ENCODE results near the gene COMMD1. TPM values are rescaled to one million over a fixed set of nuclear protein-coding genes. Genes with fewer than 3 reads are reported as not detected.

The COMMD1 gene
- total RNA-seq, 1 experiment from 2014 or later = 24.7 TPM

- TF ChIP-seq IRF1 (CRISPR knock-in tag; IDR thresholded peaks at IDR 0.05) = no peak
- no peak for TF ChIP-seq ZNF263 (CRISPR knock-in tag; IDR thresholded peaks at IDR 0.05; ENCODE audit: low read depth)
- TF ChIP-seq, protein P1, sequence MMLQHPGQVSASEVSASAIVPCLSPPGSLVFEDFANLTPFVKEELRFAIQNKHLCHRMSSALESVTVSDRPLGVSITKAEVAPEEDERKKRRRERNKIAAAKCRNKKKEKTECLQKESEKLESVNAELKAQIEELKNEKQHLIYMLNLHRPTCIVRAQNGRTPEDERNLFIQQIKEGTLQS (CRISPR knock-in tag; conservative IDR thresholded peaks at IDR 0.05) = no peak
- TF ChIP-seq OVOL2 (CRISPR knock-in tag; IDR thresholded peaks at IDR 0.05; ENCODE audit: borderline replicate concordance) = no peak
- no peak for TF ChIP-seq ZNF396 (CRISPR knock-in tag; IDR thresholded peaks at IDR 0.05; ENCODE audit: borderline replicate concordance)
- no peak for TF ChIP-seq HMGA2 (CRISPR knock-in tag; IDR thresholded peaks at IDR 0.05)
These were observed 19.4 kb upstream of the COMMD1 start (continued) for GRCh38 chr2:61885896-61886603.

- ATAC-seq (0 out of 2 replicates have a peak, but pooled peaks have one; percentile 5), DNase-seq (ENCODE audit: low spot score) (no peak)
- TF ChIP-seq ZNF281 (CRISPR knock-in tag; IDR thresholded peaks at IDR 0.05) = 0 out of 2 replicates have a peak, but pooled peaks have one; percentile 8
- TF ChIP-seq SOX15 (CRISPR knock-in tag; IDR thresholded peaks at IDR 0.05) = no peak
- CTCF ChIA-PET = no interaction called here
- peak overlapping the region; percentile 99 for H3K4me3 Mint-ChIP-seq
- H3K27me3 Mint-ChIP-seq (ENCODE audit: low read depth) = no peaks in the 10 kb centered on the region
- peaks cover 47% of the 10 kb centered on the region for H3K36me3 Mint-ChIP-seq
- no peaks in the 10 kb centered on the region for H3K9me3 Mint-ChIP-seq
- peak overlapping the region; percentile 98 for H3K27ac Mint-ChIP-seq
- peaks cover 19% of the 10 kb centered on the region for H3K4me1 Mint-ChIP-seq
- POLR2A ChIA-PET = no interaction called here
These were observed 17.7 kb upstream of the COMMD1 start for GRCh38 chr2:61887717-61888266.

DNA sequence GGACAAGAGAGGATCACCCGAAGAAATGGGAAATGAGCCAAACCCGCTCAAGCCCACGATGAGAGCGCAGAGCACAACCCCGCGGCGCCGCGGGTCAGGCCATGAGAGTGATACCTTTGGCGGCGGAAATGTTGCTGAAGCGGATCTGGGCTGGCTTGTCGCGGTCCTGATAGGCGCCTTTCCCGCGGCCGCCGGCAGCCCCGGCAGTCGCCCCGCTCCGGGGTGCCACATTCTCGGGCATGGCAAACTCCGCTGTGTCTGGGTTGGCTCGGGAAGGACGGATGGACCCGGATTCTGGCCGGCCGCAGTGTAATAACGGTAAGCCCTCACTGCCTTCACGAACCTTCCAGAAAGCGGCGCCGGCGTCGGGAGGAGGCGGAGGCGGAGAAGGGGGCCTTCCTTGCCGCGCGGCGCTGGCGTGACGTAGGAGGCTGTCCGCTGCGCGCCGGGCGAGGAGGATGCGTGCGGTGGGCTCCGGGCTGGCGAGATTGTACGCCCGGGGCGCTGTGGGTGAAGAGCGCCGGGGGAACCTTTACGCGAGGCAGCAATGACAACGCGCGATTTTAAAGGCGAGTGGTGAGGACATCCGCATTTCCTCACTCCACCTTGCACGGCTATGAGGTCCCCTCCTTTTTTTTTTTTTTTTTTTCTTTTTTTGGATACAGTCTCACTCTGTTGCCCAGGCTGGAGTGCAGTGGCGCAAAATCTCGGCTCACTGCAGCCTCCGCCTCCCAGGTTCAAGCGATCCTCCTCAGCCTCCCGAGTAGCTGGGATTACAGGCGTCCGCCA lies 17.0 kb upstream of the COMMD1 start, which contains the start of gene CCT4:
CCT4 (minus strand) TSS at position 390 of the 789 bp plus-strand sequence; CDS start at position 241, 149 bp downstream.
- peak within 1 kb of the TSS; percentile 99 for H3K4me3 Mint-ChIP-seq
- TF ChIP-seq, protein P2, sequence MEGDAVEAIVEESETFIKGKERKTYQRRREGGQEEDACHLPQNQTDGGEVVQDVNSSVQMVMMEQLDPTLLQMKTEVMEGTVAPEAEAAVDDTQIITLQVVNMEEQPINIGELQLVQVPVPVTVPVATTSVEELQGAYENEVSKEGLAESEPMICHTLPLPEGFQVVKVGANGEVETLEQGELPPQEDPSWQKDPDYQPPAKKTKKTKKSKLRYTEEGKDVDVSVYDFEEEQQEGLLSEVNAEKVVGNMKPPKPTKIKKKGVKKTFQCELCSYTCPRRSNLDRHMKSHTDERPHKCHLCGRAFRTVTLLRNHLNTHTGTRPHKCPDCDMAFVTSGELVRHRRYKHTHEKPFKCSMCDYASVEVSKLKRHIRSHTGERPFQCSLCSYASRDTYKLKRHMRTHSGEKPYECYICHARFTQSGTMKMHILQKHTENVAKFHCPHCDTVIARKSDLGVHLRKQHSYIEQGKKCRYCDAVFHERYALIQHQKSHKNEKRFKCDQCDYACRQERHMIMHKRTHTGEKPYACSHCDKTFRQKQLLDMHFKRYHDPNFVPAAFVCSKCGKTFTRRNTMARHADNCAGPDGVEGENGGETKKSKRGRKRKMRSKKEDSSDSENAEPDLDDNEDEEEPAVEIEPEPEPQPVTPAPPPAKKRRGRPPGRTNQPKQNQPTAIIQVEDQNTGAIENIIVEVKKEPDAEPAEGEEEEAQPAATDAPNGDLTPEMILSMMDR (IDR thresholded peaks at IDR 0.05) = no peak
- TF ChIP-seq GRHL2 (CRISPR knock-in tag; IDR thresholded peaks at IDR 0.05; ENCODE audit: insufficient replicate concordance, severe bottlenecking) (no peak), CBFB (CRISPR knock-in tag; IDR thresholded peaks at IDR 0.05; ENCODE audit: low read depth) (peak; percentile 89; the same call in 1 of the 2 replicates), SMAD3 (CRISPR knock-in tag; IDR thresholded peaks at IDR 0.05; ENCODE audit: borderline replicate concordance) (peak; percentile 91), SP1 (CRISPR knock-in tag; conservative IDR thresholded peaks at IDR 0.05) (peak; percentile 92), NR3C1 (CRISPR knock-in tag; conservative IDR thresholded peaks at IDR 0.05; ENCODE audit: low read depth) (no peak), EMX1 (CRISPR knock-in tag; IDR thresholded peaks at IDR 0.05) (no peak), ZNF423 (CRISPR knock-in tag; IDR thresholded peaks at IDR 0.05) (no peak), GABPB1 (CRISPR knock-in tag; IDR thresholded peaks at IDR 0.05) (peak; percentile 89), TEAD1 (CRISPR knock-in tag; IDR thresholded peaks at IDR 0.05) (peak; percentile 72), NFE2L1 (CRISPR knock-in tag; IDR thresholded peaks at IDR 0.05) (no peak; the same call in 1 of the 2 replicates)
- TF ChIP-seq, protein P3, sequence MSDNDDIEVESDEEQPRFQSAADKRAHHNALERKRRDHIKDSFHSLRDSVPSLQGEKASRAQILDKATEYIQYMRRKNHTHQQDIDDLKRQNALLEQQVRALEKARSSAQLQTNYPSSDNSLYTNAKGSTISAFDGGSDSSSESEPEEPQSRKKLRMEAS (CRISPR knock-in tag; IDR thresholded peaks at IDR 0.05) = peak; percentile 87
- TF ChIP-seq, protein P4, sequence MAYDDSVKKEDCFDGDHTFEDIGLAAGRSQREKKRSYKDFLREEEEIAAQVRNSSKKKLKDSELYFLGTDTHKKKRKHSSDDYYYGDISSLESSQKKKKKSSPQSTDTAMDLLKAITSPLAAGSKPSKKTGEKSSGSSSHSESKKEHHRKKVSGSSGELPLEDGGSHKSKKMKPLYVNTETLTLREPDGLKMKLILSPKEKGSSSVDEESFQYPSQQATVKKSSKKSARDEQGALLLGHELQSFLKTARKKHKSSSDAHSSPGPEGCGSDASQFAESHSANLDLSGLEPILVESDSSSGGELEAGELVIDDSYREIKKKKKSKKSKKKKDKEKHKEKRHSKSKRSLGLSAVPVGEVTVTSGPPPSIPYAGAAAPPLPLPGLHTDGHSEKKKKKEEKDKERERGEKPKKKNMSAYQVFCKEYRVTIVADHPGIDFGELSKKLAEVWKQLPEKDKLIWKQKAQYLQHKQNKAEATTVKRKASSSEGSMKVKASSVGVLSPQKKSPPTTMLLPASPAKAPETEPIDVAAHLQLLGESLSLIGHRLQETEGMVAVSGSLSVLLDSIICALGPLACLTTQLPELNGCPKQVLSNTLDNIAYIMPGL (CRISPR knock-in tag; IDR thresholded peaks at IDR 0.05) = peak; percentile 90
- TF ChIP-seq, protein P5, sequence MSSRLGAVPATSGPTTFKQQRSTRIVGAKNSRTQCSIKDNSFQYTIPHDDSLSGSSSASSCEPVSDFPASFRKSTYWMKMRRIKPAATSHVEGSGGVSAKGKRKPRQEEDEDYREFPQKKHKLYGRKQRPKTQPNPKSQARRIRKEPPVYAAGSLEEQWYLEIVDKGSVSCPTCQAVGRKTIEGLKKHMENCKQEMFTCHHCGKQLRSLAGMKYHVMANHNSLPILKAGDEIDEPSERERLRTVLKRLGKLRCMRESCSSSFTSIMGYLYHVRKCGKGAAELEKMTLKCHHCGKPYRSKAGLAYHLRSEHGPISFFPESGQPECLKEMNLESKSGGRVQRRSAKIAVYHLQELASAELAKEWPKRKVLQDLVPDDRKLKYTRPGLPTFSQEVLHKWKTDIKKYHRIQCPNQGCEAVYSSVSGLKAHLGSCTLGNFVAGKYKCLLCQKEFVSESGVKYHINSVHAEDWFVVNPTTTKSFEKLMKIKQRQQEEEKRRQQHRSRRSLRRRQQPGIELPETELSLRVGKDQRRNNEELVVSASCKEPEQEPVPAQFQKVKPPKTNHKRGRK (CRISPR knock-in tag; IDR thresholded peaks at IDR 0.05; ENCODE audit: borderline replicate concordance) = no peak

More for the DNA sequence above, 17.0 kb upstream of the COMMD1 start, which contains the start of gene CCT4:
- Mint-ChIP-seq H3K36me3 (peaks cover 40% of the 10 kb centered on the region), H3K27ac (peak within 1 kb of the TSS; percentile 98), H3K9me3 (no peaks in the 10 kb centered on the region), H3K4me1 (peaks cover 19% of the 10 kb centered on the region), H3K27me3 (ENCODE audit: low read depth) (no peaks in the 10 kb centered on the region)
- POLR2A ChIA-PET = interaction anchor here (0.7 kb wide), 1 partner anchor 44 kb away, joined by 8 read pairs; no protein-coding TSS in a partner anchor
- peak; percentile 86 for DNase-seq (ENCODE audit: low spot score)
- peak; percentile 72 for ATAC-seq
- CTCF ChIA-PET = interaction anchor here (0.8 kb wide), 1 partner anchor 25 kb away, joined by 3 read pairs; no protein-coding TSS in a partner anchor

Data from WTC11 (cell line).